ENCODE results near the gene ADGRV1.

- TF ChIP-seq, protein P1, sequence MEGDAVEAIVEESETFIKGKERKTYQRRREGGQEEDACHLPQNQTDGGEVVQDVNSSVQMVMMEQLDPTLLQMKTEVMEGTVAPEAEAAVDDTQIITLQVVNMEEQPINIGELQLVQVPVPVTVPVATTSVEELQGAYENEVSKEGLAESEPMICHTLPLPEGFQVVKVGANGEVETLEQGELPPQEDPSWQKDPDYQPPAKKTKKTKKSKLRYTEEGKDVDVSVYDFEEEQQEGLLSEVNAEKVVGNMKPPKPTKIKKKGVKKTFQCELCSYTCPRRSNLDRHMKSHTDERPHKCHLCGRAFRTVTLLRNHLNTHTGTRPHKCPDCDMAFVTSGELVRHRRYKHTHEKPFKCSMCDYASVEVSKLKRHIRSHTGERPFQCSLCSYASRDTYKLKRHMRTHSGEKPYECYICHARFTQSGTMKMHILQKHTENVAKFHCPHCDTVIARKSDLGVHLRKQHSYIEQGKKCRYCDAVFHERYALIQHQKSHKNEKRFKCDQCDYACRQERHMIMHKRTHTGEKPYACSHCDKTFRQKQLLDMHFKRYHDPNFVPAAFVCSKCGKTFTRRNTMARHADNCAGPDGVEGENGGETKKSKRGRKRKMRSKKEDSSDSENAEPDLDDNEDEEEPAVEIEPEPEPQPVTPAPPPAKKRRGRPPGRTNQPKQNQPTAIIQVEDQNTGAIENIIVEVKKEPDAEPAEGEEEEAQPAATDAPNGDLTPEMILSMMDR (conservative IDR thresholded peaks at IDR 0.05; ENCODE audit: low read length) = no peak
- no peak for TF ChIP-seq EZH2phosphoT487 (IDR thresholded peaks at IDR 0.05; ENCODE audit: borderline replicate concordance)
Observed at GRCh38 chr5:90957906-90958305, 399.3 kb downstream of the ADGRV1 start.

Measured in Loucy (cell line).